ENCODE results near the gene SLC15A3.
A peak's percentile ranks its signal among the peaks of the same experiment; 100 is the strongest.
"Not testable (repeated sequence)": the region's sequence is repeated elsewhere in the genome, so short reads cannot be mapped to it uniquely, and the experiment has no call there.

The SLC15A3 gene

DNA sequence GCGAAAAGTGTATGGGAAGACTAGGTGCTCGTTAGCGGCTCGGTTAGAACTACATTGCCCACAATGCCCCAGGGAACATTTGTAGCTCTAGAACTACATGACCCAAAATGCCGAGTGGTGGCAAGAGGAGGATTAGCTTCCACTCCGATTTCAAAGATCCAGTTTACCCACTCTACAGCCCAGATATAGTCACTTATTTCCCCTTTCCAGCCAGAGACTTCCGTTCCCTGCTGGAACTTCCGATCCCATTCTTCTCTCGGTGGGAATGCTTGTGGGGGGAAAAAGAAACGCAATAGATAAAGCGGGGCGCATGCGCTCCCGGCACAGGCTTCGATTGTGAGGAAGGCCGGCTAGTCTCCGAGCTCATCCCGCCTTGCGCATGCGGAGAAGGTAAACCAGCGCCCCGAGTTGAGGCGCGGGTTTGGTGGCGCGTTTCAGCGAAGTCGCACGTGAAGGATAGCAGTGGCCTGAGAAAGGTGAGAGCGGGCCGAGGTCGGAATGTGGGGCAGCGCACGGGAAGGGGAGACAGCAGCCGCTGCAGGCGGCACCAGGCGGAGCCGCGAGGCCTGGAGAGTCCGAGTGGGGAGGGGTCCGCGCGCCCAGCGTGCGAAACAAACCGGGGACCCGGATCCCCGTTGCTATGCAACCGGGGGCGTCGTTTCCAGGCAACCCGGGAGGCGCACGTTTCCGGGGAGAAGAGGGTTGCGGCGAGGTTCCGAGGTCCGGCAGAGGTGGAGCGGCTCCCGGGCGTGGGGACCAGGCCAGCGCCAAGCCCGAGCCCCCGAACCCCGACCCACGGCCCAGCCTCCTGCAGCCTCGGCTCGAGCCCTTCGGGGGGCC, 38.0 kb downstream of the SLC15A3 start, which contains the start of gene TMEM109:
TMEM109 (plus strand) TSS at position 366 of the 840 bp plus-strand sequence. CDS start 5,536 bp downstream, outside the sequence.
- DNase-seq (ENCODE audit: low spot score) = peak; percentile 95

DNA sequence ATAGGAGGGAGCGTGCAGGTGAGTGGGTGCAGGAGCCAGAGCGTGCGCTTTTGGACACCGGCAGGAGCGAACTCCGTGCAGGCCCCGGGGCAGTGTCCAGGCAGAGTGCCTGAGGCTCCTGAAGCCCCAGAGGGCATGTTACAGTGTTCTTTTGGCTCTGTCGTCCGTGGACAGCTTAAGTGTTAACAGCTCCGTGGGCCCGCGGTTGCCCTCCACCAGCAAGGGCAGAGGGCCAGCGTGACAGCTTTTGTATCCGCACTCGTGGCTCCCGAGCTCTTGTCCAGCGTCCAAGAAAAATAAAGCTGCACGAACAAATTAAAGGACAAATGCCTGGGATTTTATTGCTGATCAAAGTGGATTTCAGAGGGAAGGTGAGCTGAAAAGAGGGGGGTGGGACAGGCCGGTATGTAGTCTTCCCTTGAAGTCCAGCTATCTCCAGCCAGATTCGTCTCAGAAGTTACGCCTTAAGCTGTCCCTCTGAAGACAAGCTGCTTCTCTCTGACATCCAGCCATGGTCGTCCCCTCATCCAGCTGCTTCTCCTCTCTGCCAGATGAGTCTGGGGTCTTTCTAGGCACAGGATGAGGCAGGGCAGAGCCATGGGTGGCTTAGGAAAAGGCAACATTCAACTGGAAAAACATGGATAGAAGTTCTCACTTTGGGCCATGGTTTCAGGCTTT, 39.0 kb downstream of the SLC15A3 start:
- DNase-seq (ENCODE audit: low spot score) = no peak

DNA sequence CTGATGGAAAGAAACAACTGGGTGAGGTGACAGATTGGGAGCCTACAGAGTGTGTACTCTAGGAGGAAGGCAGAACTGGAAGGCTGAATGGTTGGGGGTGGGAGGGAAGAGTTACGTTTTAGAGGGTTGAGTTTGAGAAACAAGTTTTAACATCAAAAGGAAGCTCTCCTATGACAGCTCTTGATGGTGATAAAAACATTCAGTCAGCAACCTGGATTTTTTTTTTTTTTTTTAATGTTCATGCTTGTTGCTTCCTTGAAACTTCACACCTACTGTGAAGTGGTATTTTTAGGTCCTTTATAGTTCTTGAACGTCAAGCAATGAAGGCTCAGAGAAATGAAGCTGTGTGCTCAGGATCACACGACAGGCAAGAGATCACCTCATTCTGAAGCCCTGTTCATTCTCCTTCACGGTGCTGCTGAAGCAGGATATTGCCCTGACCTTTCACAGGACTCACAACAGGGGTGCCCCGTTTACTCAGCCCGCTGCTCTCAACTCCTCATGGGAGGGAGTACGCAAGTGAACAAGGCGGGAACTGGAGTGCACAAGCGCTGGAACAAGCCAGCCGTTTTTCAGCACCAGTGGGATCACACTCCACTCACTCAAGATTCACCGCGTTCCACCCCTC, 39.6 kb downstream of the SLC15A3 start:
- DNase-seq (ENCODE audit: low spot score) = no peak

DNA sequence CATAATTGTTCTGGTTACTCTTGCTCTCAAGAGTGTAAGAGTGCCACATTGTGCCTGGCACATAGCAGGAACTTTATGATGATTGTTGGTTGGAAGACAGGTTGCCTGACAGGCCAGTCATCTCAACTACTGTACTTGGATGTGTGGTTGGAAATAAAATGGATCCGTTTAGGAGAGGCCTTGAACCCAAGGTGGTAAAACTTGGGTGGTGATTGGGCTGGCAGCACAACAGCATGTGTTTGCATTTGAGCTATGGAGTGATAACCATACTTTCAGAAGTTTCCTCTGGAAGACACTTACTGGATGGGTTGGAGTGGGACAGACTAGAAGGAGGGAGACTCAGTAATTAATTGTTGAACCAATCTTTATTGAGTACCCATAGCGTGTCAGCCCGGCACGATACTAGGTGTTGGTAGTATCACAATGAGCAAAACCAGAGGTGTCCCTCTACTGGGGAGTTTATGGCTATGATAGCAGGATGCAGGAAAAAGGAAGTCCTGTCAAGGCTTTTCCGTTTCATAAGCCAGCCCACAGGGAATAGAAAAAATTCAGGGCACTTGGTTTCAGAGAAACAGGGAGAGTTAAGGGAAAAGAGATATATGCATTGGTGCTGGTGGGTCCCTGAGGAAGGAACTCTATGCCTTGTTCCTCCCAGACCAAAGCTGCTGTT, 41.1 kb downstream of the SLC15A3 start:
- no peak for DNase-seq (ENCODE audit: low spot score)

DNA sequence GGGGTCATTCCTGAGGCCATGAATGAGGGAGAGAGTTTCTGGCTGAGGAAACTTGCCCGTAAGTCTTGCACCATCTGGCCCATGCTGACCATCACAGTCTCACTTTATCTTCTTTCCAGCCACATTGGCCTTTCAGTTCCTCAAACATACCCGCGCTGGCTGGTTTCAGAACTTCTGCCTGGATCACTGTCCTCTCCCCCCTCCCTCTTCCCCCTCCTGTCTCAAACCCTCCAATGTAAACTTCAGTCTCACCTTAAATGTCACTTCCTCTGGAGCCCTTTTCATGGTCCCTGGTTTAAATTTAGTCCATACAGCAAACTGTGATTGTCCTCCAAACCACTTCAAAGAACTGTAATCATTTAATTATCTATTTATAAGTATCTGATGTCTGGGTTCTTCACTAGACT, 41.7 kb downstream of the SLC15A3 start:
- DNase-seq (ENCODE audit: low spot score) = no peak

DNA sequence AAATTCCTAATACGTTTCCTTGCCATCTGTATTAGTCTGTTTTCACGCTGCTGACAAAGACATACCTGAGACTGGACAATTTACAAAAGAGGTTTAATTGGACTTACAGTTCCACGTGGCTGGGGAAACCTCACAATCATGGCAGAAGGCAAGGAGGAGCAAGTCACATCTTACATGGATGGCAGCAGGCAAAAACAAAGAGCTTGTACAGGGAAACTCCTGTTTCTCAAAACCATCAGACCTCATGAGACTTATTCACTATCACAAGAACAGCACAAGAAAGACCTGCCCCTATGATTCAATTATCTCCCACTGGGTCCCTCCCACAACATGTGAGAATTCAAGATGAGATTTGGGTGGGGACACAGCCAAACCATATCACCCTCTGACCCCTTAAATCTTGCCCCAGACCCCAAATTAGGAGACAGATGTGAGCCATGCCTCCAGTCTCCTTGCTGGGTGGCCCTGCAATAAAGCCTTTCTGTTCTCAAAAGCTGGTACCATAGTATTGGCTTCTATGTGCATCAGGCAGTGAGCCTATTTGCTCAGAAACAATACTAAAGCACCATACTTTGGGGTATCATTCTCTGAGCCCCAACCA, 42.2 kb downstream of the SLC15A3 start:
- not testable (repeated sequence) for DNase-seq (ENCODE audit: low spot score)

DNA sequence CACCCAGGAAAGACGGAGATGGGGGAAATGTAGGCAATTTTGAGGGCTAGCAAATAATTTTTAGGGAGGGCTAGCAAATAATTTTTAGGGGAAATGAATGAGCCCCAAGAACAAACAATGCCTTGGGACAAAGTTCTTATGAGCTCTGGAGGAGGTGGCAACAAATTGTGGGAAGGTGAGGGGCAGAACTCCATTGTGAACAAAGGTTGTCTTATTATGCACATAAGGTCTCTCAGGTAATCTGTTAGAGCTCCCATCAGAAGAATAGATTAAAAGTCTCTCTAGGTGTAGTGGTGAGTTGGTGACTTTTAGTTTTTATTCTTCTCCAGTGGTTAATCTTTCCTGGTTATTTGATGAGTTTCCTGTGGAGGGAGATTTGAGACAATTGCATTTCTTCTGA, 43.2 kb downstream of the SLC15A3 start:
- no peak for DNase-seq (ENCODE audit: low spot score)

DNA sequence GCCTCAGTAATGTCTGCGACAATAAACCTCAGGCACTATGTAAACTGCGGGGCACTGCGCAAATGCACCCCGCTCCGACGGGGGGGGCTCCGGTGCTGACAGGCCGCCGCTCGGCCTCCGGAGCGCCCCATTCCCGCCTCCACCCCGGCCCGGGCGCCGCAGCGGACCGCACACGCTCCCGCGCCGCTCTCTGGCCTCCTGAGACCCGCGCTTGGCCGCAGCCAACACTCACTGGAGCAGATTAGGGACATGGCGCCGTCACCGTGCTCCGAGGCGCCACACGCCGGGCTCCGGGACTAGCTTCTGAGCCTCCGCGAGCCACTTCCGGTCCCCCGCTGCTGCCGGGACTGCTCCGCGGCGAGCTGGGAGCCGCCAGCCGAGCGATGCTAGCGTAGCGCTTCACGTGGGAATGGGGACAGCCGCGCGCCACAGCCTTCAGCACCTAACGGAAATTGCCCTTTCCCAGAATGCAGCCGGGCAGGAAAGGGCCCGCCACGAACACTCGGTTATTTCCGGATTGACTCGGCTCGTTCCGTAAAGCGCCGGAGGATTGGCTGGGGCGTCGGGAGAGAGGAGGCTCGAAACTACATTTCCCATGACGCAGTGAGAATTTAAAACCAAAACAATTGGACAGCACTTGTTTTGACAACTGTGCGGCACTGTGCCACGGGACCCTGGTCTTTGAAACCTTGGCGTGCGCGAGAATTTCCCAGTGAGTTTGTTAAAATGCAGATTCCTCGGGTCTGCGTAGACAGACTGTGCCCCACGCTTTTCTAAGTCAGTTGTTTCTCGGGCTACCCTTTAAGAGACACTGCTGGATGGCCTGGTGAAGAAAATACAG, 45.6 kb downstream of the SLC15A3 start, which contains the start of gene PRPF19:
PRPF19 (minus strand) TSS at position 454 of the 841 bp plus-strand sequence; CDS start at position 251, 203 bp downstream.
- DNase-seq (ENCODE audit: low spot score) = peak; percentile 97

DNA sequence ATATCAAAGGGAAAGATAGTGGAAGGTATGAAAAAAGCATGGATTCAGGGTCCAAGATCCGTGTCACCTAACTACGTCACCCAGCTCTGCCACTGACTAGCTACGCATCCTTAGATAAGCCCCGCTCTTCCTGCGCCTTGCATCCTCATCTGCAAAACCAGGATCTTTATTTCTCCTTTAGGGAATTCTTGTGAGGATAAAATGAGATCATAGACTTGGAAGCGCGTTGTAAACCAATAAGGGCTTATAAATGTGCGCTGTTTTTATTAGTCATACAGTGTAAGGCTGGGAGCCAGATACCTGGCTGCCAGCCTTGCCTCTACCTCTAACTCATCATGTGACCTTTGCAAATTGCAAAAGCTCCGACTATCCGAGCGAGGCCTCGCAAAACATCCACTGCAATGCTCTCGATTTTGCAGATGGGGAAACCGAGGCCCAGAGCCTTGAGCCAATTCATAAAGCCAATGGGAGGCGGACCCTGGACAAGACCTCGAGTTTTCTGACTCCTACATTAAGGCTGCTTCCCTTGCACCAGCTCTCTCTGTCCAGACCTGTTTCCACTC, 46.3 kb downstream of the SLC15A3 start:
- DNase-seq (ENCODE audit: low spot score) = no peak

DNA sequence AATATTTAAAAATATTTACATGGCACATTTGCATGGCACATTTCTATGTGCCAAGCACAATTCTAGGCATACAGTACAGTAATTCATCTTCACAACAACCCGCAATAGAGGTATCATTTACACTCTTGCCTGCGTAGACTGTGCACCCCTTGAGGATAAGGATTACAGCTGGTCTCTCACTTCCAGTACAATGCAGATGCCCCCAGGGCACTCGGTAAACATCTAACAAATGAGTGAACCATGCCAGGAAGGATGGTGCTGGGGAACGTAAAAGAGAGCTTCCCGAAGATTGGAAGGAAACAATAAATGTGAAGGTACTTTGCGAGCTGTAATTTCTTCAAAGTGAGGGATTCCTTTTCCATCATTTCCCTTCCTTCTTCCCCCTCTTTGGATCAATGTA, 46.9 kb downstream of the SLC15A3 start:
- no peak for DNase-seq (ENCODE audit: low spot score)

DNA sequence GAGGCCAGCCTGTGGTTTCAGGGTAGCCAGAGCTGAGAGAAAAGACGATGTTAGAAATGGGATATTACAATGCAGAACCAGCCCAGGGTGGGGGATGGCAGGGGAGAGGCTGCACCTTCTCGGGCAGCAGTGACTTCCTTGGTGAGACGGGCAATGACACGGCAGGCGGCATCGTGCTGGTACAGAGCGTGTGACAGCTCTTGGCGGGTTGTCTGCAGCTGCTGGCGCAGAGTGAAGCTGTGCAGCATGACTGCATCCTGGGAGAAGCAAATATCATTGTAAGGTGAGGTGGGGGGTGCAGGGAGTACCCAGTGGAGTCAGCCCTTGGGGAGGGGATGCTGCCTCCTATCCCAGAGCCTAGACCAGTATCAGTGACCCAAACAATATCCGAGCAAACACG, 49.4 kb downstream of the SLC15A3 start:
- DNase-seq (ENCODE audit: low spot score) = no peak

DNA sequence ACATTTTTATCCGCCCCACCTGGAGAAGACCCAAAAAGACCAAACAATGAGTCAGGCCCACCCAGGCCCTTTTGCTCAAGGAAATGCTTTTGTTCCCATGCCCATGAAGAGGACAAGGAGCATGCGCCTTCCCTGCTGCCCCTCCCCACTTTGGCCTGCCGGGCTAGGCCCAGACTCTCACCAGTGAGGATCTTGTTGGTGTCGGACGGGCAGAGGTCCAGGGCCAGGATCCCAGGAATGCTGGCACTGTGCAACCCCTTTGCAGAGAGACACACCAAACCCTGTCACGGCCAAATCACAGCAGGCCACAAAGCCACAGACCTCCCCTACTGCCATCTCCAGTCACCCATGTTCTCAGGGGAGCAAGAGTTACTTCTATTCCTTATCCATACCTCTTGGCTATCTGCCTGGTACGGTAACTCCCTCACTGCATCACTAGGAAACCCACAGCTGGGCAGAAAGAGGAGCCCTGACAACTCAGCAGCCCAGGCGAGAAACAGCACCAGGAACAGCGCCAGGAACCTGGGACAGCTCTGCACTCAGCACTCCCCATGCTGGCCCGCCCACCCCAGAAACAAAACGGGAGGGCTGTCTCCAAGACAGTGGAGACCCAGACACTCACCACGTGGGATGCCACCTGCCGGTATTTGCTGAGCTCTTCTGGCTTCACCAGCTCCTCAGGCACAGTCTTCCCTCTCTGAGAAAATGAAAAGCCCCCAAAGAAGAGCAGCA, 51.1 kb downstream of the SLC15A3 start:
- DNase-seq (ENCODE audit: low spot score) = no peak

DNA sequence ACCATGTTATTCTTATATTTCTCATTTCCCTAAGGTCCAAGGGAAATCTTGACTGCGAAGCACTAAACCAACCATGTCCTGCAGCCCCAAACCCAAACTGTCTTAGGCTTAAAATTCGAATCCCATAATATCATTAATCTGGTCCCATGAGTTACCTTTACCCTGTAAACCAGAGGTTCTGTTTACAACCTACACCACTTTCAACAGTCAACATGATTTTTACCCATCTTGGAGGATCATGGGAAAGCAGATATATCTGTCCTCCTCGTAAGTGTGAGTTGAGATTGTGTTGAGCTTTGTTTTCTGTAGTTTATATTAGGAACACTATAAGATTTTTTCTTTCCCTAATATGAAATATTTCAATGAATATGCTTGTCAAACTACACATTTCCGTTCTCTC, 52.0 kb downstream of the SLC15A3 start:
- DNase-seq (ENCODE audit: low spot score) = no peak

DNA sequence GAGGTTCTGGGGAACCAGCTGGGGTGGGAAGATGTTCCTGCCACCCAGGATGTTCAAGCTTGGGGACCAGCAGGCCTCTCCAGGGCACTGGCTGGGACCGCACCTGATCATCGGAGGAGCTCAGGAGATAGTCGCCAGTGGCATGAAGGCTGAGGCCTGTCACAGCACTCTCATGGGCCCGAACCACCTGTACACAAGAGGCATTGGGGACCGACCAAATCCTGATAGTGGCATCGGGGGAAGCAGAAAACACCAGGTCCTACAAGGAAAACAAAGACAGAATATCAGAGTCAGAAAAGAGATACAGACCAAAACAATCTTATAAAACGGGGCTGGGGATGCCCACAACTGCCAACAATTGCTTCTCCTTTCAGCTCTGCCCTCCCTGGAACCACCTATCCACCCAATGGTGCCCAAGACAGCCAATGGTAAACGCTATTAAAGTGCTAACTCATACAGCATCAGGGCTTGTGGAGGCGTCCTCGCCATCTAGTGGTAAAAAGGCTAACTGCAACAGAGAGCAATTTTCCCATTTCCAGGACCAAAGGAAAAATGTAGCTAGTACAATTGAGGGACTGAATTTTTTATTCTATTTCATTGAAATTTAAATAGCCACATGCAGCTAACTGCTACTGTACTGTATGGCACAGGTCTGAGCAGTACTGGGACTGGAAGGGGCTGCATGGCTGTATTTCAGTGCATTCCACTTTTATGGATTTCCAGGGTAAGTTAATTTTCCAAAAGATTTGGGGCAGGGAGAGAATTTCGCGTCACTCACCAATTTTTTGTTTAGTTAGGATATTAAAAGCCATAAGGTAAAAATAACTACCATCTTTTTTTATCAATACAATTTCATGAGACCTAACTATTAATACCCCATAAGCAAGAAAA, 52.7 kb downstream of the SLC15A3 start:
- no peak for DNase-seq (ENCODE audit: low spot score)

DNA sequence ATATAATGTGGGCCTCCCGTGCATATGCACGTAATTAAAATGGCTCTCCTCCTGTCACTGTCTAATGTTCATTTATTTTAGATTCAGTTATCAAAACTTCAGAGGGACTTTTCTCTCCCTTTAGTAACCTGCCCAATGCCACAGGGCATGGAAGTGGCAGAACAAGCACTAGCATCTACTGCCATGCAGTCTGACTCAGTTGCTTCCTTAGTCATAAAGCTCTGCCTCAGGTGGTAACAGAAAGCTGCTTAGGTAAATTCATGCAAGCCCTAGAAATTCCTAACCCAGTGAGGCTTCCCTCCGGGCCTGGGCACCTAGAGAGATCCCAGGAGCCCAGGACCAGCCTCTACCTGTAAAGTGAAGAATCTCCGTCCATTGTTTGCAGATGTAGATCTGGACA, 54.5 kb downstream of the SLC15A3 start:
- no peak for DNase-seq (ENCODE audit: low spot score)

DNA sequence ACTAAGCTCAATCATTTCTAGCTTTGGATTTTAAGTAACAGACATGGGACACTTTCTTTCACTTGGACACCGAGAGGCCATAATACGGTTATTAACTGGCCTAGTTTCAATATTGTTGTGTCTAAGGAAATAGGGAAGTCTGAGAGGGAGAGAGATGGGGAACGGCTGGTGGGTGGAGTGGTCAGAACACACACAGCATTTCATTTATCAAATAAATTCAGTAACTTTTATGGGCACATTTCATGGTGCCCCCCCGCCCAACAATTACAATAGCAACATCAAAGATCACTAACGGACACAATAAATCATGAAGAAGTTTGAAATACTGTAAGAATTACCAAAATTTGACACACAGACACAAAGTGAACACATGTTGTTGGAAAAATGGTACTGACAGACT, 56.3 kb downstream of the SLC15A3 start:
- no peak for DNase-seq (ENCODE audit: low spot score)

DNA sequence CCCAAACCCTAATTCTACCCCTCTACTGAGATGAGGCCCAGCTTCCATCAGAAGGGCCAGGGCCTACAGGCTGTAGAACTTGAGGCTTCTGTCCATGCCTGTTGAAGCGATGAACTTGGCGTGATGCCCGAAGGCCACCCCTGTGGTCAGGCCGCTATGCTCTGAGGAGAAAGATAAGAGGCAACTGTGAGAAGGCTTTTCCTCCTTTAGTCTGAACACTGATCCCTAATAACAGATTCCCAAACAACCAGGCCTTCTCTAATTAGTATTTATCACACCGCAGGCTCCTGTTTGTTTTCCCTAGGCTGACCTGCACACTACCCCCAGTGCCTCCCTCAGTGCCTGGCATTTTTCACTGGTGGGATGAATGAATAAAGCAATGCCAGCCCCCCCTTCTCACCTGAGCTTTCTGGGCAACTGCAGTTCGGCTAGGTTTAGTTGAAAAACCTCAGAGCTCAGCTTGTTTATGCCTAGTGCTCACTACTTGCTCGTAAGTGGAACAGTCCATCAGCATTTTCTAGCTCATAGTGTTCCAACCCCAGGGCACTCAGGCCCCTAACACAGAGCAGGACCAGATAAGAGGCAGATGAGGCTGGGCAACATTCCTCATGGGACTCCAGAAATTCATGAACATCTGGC, 60.8 kb downstream of the SLC15A3 start:
- DNase-seq (ENCODE audit: low spot score) = no peak

DNA sequence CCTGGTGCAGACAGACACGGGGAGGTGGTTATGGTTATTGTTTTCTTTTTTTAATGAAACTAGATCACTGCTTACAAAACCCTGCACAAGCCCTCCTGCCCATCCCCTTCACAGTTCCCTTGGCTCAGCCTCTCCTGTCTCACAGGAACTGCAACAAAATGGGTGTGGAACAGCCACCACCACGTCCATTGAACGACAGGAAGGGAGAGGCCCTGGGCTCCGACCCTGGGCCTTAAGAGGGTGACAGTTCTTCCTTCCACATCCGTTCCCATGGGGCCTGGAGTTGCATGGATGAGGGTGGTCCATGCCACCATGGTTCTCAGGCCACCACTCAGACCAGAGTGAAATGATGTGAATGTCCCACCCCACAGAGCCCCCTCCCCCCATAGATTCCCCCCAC, 61.3 kb downstream of the SLC15A3 start:
- no peak for DNase-seq (ENCODE audit: low spot score)

Data from globus pallidus (tissue), 1 donor.